Ectodermal cell (in vitro differentiated cells): ENCODE results near the gene CYFIP1.

Experiments
- H3K27ac ChIP-seq: 2 replicates; pipeline ENCODE4 v1.7.0; 2013; ENCODE audit warnings: mild to moderate bottlenecking, low read depth, low read length; ENCODE audit not compliant: insufficient read depth, poor library complexity, severe bottlenecking
- H3K27me3 ChIP-seq: 2 replicates; pipeline ENCODE4 v1.7.0; 2013; ENCODE audit warnings: mild to moderate bottlenecking, low read length; ENCODE audit not compliant: insufficient read depth, control insufficient read depth, poor library complexity, severe bottlenecking
- H3K36me3 ChIP-seq: one replicate; pipeline ENCODE4 v1.7.0; 2013; ENCODE audit warnings: low read length; ENCODE audit not compliant: control insufficient read depth, insufficient read depth
- H3K4me1 ChIP-seq: one replicate; pipeline ENCODE4 v1.7.0; 2013; ENCODE audit warnings: low read length; ENCODE audit not compliant: control insufficient read depth, insufficient read depth
- H3K4me3 ChIP-seq: 2 replicates; pipeline ENCODE4 v1.7.0; 2013; ENCODE audit warnings: low read depth, low read length, control low read depth; ENCODE audit not compliant: insufficient read depth
- H3K9me3 ChIP-seq: 2 replicates; pipeline ENCODE4 v1.7.0; 2013; ENCODE audit warnings: mild to moderate bottlenecking, low read length, moderate library complexity; ENCODE audit not compliant: control insufficient read depth
- WGBS, 2 experiments: methylation state at CpG; one replicate each; pipeline ENCODE4 v1.1.7; 2013; ENCODE audit warnings: missing lambda C conversion rate in 2 of 2; 5-methylcytosine and 5-hydroxymethylcytosine counted together

The CYFIP1 gene

GRCh38 chr15:22969489-22969888, 10.7 kb downstream of the CYFIP1 start:
- peaks cover 4% of the 10 kb centered on the region for H3K4me1 ChIP-seq

GRCh38 chr15:22968366-22968765, 11.8 kb downstream of the CYFIP1 start:
- WGBS, 2 experiments = 69 to 70% methylated on average over 5 of the region's 5 CpGs
- Histone ChIP-seq H3K27ac (no peak overlapping the region), H3K4me3 (no peak overlapping the region), H3K27me3 (no peaks in the 10 kb centered on the region), H3K36me3 (no peaks in the 10 kb centered on the region), H3K4me1 (peaks cover 10% of the 10 kb centered on the region), H3K9me3 (no peaks in the 10 kb centered on the region)

More at GRCh38 chr15:22969489-22969888, 10.7 kb downstream of the CYFIP1 start:
- WGBS, 2 experiments = 96 to 97% methylated on average over 3 of the region's 3 CpGs
- H3K9me3 ChIP-seq = no peaks in the 10 kb centered on the region
- no peaks in the 10 kb centered on the region for H3K36me3 ChIP-seq
- no peaks in the 10 kb centered on the region for H3K27me3 ChIP-seq
- no peak overlapping the region for H3K27ac ChIP-seq
- no peak overlapping the region for H3K4me3 ChIP-seq

GRCh38 chr15:22967084-22967770, 12.9 kb downstream of the CYFIP1 start:
- no peaks in the 10 kb centered on the region for H3K27me3 ChIP-seq
- WGBS, 2 experiments = 95 to 98% methylated on average over 15 of the region's 15 CpGs
- H3K9me3 ChIP-seq = no peaks in the 10 kb centered on the region
- H3K36me3 ChIP-seq = no peaks in the 10 kb centered on the region
- peaks cover 10% of the 10 kb centered on the region for H3K4me1 ChIP-seq
- H3K27ac ChIP-seq = no peak overlapping the region
- H3K4me3 ChIP-seq = no peak overlapping the region

- 94 to 95% methylated on average over 20 of the region's 20 CpGs for WGBS, 2 experiments
- no peaks in the 10 kb centered on the region for H3K9me3 ChIP-seq
- H3K27me3 ChIP-seq = no peaks in the 10 kb centered on the region
- H3K4me3 ChIP-seq = no peak overlapping the region
- peaks cover 10% of the 10 kb centered on the region for H3K4me1 ChIP-seq
- H3K36me3 ChIP-seq = no peaks in the 10 kb centered on the region
- H3K27ac ChIP-seq = no peak overlapping the region
Observed at GRCh38 chr15:22966321-22967083, 13.7 kb downstream of the CYFIP1 start.

- H3K4me3 ChIP-seq = no peak overlapping the region
- peaks cover 5% of the 10 kb centered on the region for H3K4me1 ChIP-seq
- no peak overlapping the region for H3K27ac ChIP-seq
- no peaks in the 10 kb centered on the region for H3K36me3 ChIP-seq
- WGBS, 2 experiments = 95 to 97% methylated on average over 12 of the region's 12 CpGs
- H3K9me3 ChIP-seq = no peaks in the 10 kb centered on the region
- H3K27me3 ChIP-seq = no peaks in the 10 kb centered on the region
Observed at GRCh38 chr15:22963641-22964040, 16.5 kb downstream of the CYFIP1 start.

- WGBS, 2 experiments = 90 to 98% methylated on average over 10 to 12 of the region's 12 CpGs
- Histone ChIP-seq H3K36me3 (no peaks in the 10 kb centered on the region), H3K27ac (no peak overlapping the region), H3K27me3 (no peaks in the 10 kb centered on the region), H3K9me3 (no peaks in the 10 kb centered on the region), H3K4me1 (peaks cover 5% of the 10 kb centered on the region), H3K4me3 (no peak overlapping the region)
Observed at GRCh38 chr15:22962611-22963010, 17.6 kb downstream of the CYFIP1 start.

GRCh38 chr15:22961762-22962161, 18.4 kb downstream of the CYFIP1 start:
- 92 to 100% methylated on average over 1 of the region's 1 CpG for WGBS, 2 experiments
- Histone ChIP-seq H3K27me3 (no peaks in the 10 kb centered on the region), H3K36me3 (no peaks in the 10 kb centered on the region), H3K27ac (no peak overlapping the region), H3K9me3 (no peaks in the 10 kb centered on the region), H3K4me1 (peaks cover 5% of the 10 kb centered on the region), H3K4me3 (no peak overlapping the region)

- H3K27ac ChIP-seq = no peak overlapping the region
- H3K4me1 ChIP-seq = peaks cover 5% of the 10 kb centered on the region
- no peaks in the 10 kb centered on the region for H3K27me3 ChIP-seq
- H3K36me3 ChIP-seq = no peaks in the 10 kb centered on the region
- no peak overlapping the region for H3K4me3 ChIP-seq
- no peaks in the 10 kb centered on the region for H3K9me3 ChIP-seq
- WGBS, 2 experiments = 90 to 93% methylated on average over 7 to 8 of the region's 8 CpGs
Observed at GRCh38 chr15:22960556-22960955, 19.6 kb downstream of the CYFIP1 start.

- WGBS, 2 experiments = 93 to 96% methylated on average over 11 of the region's 11 CpGs
- no peak overlapping the region for H3K4me3 ChIP-seq
- no peaks in the 10 kb centered on the region for H3K27me3 ChIP-seq
- no peaks in the 10 kb centered on the region for H3K36me3 ChIP-seq
- no peak overlapping the region for H3K27ac ChIP-seq
- no peaks in the 10 kb centered on the region for H3K9me3 ChIP-seq
- H3K4me1 ChIP-seq = peaks cover 5% of the 10 kb centered on the region
Observed at GRCh38 chr15:22960126-22960525, 20.0 kb downstream of the CYFIP1 start.

GRCh38 chr15:22959321-22960101, 20.7 kb downstream of the CYFIP1 start:
- no peaks in the 10 kb centered on the region for H3K36me3 ChIP-seq
- no peaks in the 10 kb centered on the region for H3K9me3 ChIP-seq
- 94 to 95% methylated on average over 33 of the region's 33 CpGs for WGBS, 2 experiments
- peaks cover 4% of the 10 kb centered on the region for H3K27me3 ChIP-seq
- H3K4me3 ChIP-seq = no peak overlapping the region
- peaks cover 5% of the 10 kb centered on the region for H3K4me1 ChIP-seq
- no peak overlapping the region for H3K27ac ChIP-seq
